B cell (primary cell): ENCODE results near the gene AEN. TPM values are rescaled to one million over a fixed set of nuclear protein-coding genes. Genes with fewer than 3 reads are reported as not detected.

Experiments used
- ATAC-seq: fragments of 200-7000 bp; cut with Tn5 transposase; one replicate; pipeline ENCODE4 v1.10.0; 2021; ENCODE audit warnings: low read depth, mild to moderate bottlenecking, moderate number of reproducible peaks, moderate library complexity
- CTCF ChIA-PET: fragments of 350-600 bp; sonication (Branson Sonifier 250); formaldehyde crosslinking; loops from one replicate; lab custom pipeline; 2021; ENCODE audit warnings: antibody characterized with exemption, inconsistent platforms; lab: Charles Lee
- POLR2A ChIA-PET: fragments of 350-600 bp; sonication (Branson Sonifier 250); formaldehyde crosslinking; loops from one replicate; lab custom pipeline; 2021; ENCODE audit warnings: antibody characterized with exemption; lab: Charles Lee
- DNase-seq: peaks from one replicate; pipeline ENCODE4 v3.0.0; 2013
- H2AFZ ChIP-seq: 2 replicates; pipeline ENCODE4 v1.6.1; 2012; ENCODE audit warnings: mild to moderate bottlenecking, low read depth, low read length; ENCODE audit not compliant: insufficient read depth, poor library complexity, severe bottlenecking
- H3K27ac ChIP-seq, 2 donors: 1 replicate in 1 of 2; 2 replicates in 1 of 2; pipeline ENCODE4 v1.5.1; 2012 to 2013; ENCODE audit warnings: low read length in 2 of 2, mild to moderate bottlenecking in 2 of 2, moderate library complexity in 1 of 2
- H3K27me3 ChIP-seq, 4 experiments: fragments of 200-600 bp in 1 of 4; sonication (generic) in 1 of 4; replicated peaks in 1 of 4; 1 replicate in 2 of 4; 2 replicates in 2 of 4; pipeline versions ENCODE4 v1.6.1 to v1.7.0; 2013 to 2016; ENCODE audit warnings: low read length in 3 of 4, mild to moderate bottlenecking in 2 of 4, mixed read lengths in 1 of 4, moderate library complexity in 1 of 4; ENCODE audit not compliant: insufficient read depth in 4 of 4, control insufficient read depth in 3 of 4; ENCODE audit errors: control extremely low read depth in 1 of 4
- H3K36me3 ChIP-seq, 2 experiments: replicated peaks in 1 of 2; 1 replicate in 1 of 2; 2 replicates in 1 of 2; pipeline versions ENCODE4 v1.6.1 to v1.7.1; 2013; ENCODE audit warnings: low read length in 1 of 2; ENCODE audit not compliant: insufficient read depth in 2 of 2, control insufficient read depth in 1 of 2; ENCODE audit errors: control extremely low read depth in 1 of 2, extremely low read depth in 1 of 2
- H3K4me1 ChIP-seq, 2 donors: fragments of 200-600 bp in 1 of 2; sonication (generic) in 1 of 2; 1 replicate in 1 of 2; 2 replicates in 1 of 2; pipeline versions ENCODE4 v1.5.1 to v1.6.1; 2013 to 2017; ENCODE audit warnings: low read length in 2 of 2; ENCODE audit not compliant: control insufficient read depth in 2 of 2, insufficient read depth in 2 of 2
- H3K4me2 ChIP-seq: replicated peaks from 2 replicates; pipeline ENCODE3; 2012; ENCODE audit warnings: mild to moderate bottlenecking, low read depth, low read length; ENCODE audit not compliant: poor library complexity, severe bottlenecking
- H3K4me3 ChIP-seq, 5 experiments: fragments of 200-600 bp in 1 of 5; sonication (generic) in 1 of 5; 1 replicate in 3 of 5; 2 replicates in 2 of 5; pipeline versions ENCODE4 v1.5.1 to v1.7.0; 2011 to 2016; ENCODE audit warnings: low read length in 4 of 5, mild to moderate bottlenecking in 4 of 5, low read depth in 2 of 5, control low read depth in 1 of 5, moderate library complexity in 1 of 5; ENCODE audit not compliant: insufficient read depth in 1 of 5; ENCODE audit errors: control extremely low read depth in 1 of 5, extremely low read depth in 1 of 5
- H3K79me2 ChIP-seq: fragments of 200-600 bp; sonication (generic); one replicate; pipeline ENCODE4 v1.6.0; 2016; ENCODE audit warnings: low read length; ENCODE audit not compliant: control insufficient read depth, insufficient read depth
- H3K9ac ChIP-seq: fragments of 200-600 bp; sonication (generic); 2 replicates; pipeline ENCODE4 v1.6.1; 2017; ENCODE audit warnings: mild to moderate bottlenecking, low read length, moderate library complexity
- H3K9me3 ChIP-seq, 3 donors: one replicate each; pipeline versions ENCODE4 v1.6.1 to v1.7.1; 2013; ENCODE audit warnings: low read length in 2 of 3; ENCODE audit not compliant: control insufficient read depth in 2 of 3, insufficient read depth in 1 of 3; ENCODE audit errors: control extremely low read depth in 1 of 3
- H4K20me1 ChIP-seq: 2 replicates; pipeline ENCODE4 v1.6.0; 2012; ENCODE audit warnings: mild to moderate bottlenecking, low read length; ENCODE audit not compliant: insufficient read depth, control insufficient read depth, poor library complexity, severe bottlenecking
- H3K27ac Mint-ChIP-seq: one replicate; pipeline ENCODE4 v1.8.0; 2021; ENCODE audit warnings: mixed read lengths
- H3K27me3 Mint-ChIP-seq: one replicate; pipeline ENCODE4 v1.8.0; 2021; ENCODE audit warnings: mixed read lengths
- H3K4me1 Mint-ChIP-seq: one replicate; pipeline ENCODE4 v1.8.0; 2021; ENCODE audit warnings: mixed read lengths
- H3K4me3 Mint-ChIP-seq: one replicate; pipeline ENCODE4 v1.8.0; 2021; ENCODE audit warnings: mixed read lengths
- H3K9me3 Mint-ChIP-seq: one replicate; pipeline ENCODE4 v1.8.0; 2022; ENCODE audit warnings: mixed read lengths; ENCODE audit not compliant: insufficient read depth
- CTCF ChIP-seq: fragments of 200-600 bp; IDR thresholded peaks from one replicate; pipeline ENCODE4 v1.8.0; 2022; ENCODE audit warnings: antibody characterized with exemption, mild to moderate bottlenecking
- EZH2 ChIP-seq: IDR thresholded peaks from 2 replicates; pipeline ENCODE4 v1.6.1; 2012; ENCODE audit warnings: borderline replicate concordance, low read depth, mild to moderate bottlenecking, moderate library complexity, low read length; ENCODE audit not compliant: insufficient read depth, poor library complexity, severe bottlenecking
- WGBS: methylation state at CpG from one replicate; pipeline ENCODE4 v1.1.5; 2013; ENCODE audit warnings: missing lambda C conversion rate; ENCODE audit not compliant: insufficient coverage; 5-methylcytosine and 5-hydroxymethylcytosine counted together
- intact Hi-C: fragments of 100-400 bp; cut with micrococcal nuclease; formaldehyde crosslinking; loops from one replicate; pipeline ENCODE4 v1.10.0; 2022
- polyA plus RNA-seq: library from polyadenylated mRNA; depleted of rRNA; stranded (reverse); fragments of >200 nt; gene quantifications from 2 replicates; pipeline ENCODE4 v1.2.3, GENCODE V29; 2012
- total RNA-seq, 2 donors: library from RNA; stranded (reverse); fragments of 120-200 nt in 1 of 2; gene quantifications; 1 replicate in 1 of 2; 2 replicates in 1 of 2; pipeline versions ENCODE4 v1.2.3 to v1.2.4, GENCODE V29; 2013 to 2022

Gene AEN
- total and polyA plus RNA-seq, 2 donors (not counting 1 experiment from before 2014, with no cell fraction given) = 18.5 to 42.9 TPM

GRCh38 chr15:88644741-88645140 is 23.6 kb downstream of the AEN start:
- no peak for TF ChIP-seq CTCF
- no peak for TF ChIP-seq EZH2
- 95% methylated on average over 8 of the region's 9 CpGs for WGBS
- Mint-ChIP-seq H3K27ac (peak overlapping the region; percentile 62), H3K9me3 (no peaks in the 10 kb centered on the region), H3K4me1 (peaks cover 82% of the 10 kb centered on the region), H3K4me3 (no peak overlapping the region), H3K27me3 (no peaks in the 10 kb centered on the region)
- Histone ChIP-seq H3K4me2 (no peak overlapping the region), H3K9ac (no peak overlapping the region), H3K4me1 (peaks cover 78 to 87% of the 10 kb centered on the region in 2 donors), H3K36me3 (peaks cover 0 to 55% of the 10 kb centered on the region in 2 experiments), H4K20me1 (peaks cover 9% of the 10 kb centered on the region), H2AFZ (no peak overlapping the region), H3K4me3 (no peak overlapping the region), H3K9me3 (no peaks in the 10 kb centered on the region), H3K27ac (peak overlapping the region; percentile 6 to 91), H3K79me2 (peaks cover 74% of the 10 kb centered on the region), H3K27me3 (no peaks in the 10 kb centered on the region)
- CTCF ChIA-PET = interaction anchor here (1.3 kb wide), 1 partner anchor 20 kb away, joined by 4 read pairs; no protein-coding TSS in a partner anchor
- POLR2A ChIA-PET = no interaction called here
- intact Hi-C loops = no loop called here
- no peak for DNase-seq
- ATAC-seq = no peak

GRCh38 chr15:88645171-88646087 is 24.3 kb downstream of the AEN start:
- CTCF ChIA-PET = interaction anchor here (1.3 kb wide), 1 partner anchor 21 kb away, joined by 4 read pairs; no protein-coding TSS in a partner anchor
- peak overlapping the region; percentile 39 for H3K4me2 ChIP-seq
- intact Hi-C loops = no loop called here

More at GRCh38 chr15:88645171-88646087, 24.3 kb downstream of the AEN start:
- Mint-ChIP-seq H3K27ac (peak overlapping the region; percentile 96), H3K27me3 (no peaks in the 10 kb centered on the region), H3K4me3 (peak overlapping the region; percentile 23), H3K9me3 (no peaks in the 10 kb centered on the region), H3K4me1 (peaks cover 82% of the 10 kb centered on the region)
- ATAC-seq (no peak), DNase-seq (no peak)
- peak overlapping the region; percentile 7 to 91 for H3K27ac ChIP-seq
- TF ChIP-seq CTCF (no peak), EZH2 (no peak)
- no peak overlapping the region for H3K9ac ChIP-seq
- POLR2A ChIA-PET = no interaction called here
- WGBS = 93% methylated on average over 13 of the region's 14 CpGs
- no peaks in the 10 kb centered on the region for H3K9me3 ChIP-seq
- H3K27me3 ChIP-seq = no peaks in the 10 kb centered on the region
- peaks cover 9% of the 10 kb centered on the region for H4K20me1 ChIP-seq
- H3K4me1 ChIP-seq = peaks cover 80 to 87% of the 10 kb centered on the region in 2 donors
- peaks cover 80% of the 10 kb centered on the region for H3K79me2 ChIP-seq
- no peak overlapping the region for H3K4me3 ChIP-seq
- peaks cover 0 to 61% of the 10 kb centered on the region in 2 experiments for H3K36me3 ChIP-seq
- no peak overlapping the region for H2AFZ ChIP-seq
